Gastrocnemius medialis (tissue), 4 donors: ENCODE results near the gene AMT.

ENCODE experiments used
- CTCF ChIP-seq, 5 experiments: fragments of 450-650 bp in 3 of 5; fragments of 200-600 bp in 2 of 5; sonication (generic) in 2 of 5; IDR thresholded peaks in 4 of 5; conservative IDR thresholded peaks in 1 of 5; 1 replicate in 4 of 5; 2 replicates in 1 of 5; pipeline ENCODE4 v1.5.1; 2016 to 2019; ENCODE audit warnings: antibody characterized with exemption in 5 of 5, mild to moderate bottlenecking in 3 of 5, moderate library complexity in 3 of 5
- POLR2A ChIP-seq, 2 donors: fragments of 450-650 bp; IDR thresholded peaks; one replicate each; pipeline ENCODE4 v1.6.1; 2017; ENCODE audit warnings: antibody characterized with exemption in 2 of 2, mild to moderate bottlenecking in 2 of 2, moderate library complexity in 2 of 2

GRCh38 chr3:49460956-49461355 is 38.7 kb upstream of the AMT start:
- TF ChIP-seq CTCF (IDR thresholded peaks at IDR 0.05 in 4 of 5, conservative IDR thresholded peaks at IDR 0.05 in 1 of 5) (no peak), POLR2A (IDR thresholded peaks at IDR 0.05) (no peak)
